Spleen (tissue), 11 donors: Measurements from ENCODE around the gene PSIP1. TPM values are rescaled to one million over a fixed set of nuclear protein-coding genes. Genes with fewer than 3 reads are reported as not detected.

Experiments
- DNase-seq: peaks from one replicate; pipeline ENCODE4 v3.0.0-alpha.2; 2020
- H3K27ac ChIP-seq, 8 donors: fragments of 200-600 bp; sonication (generic) in 7 of 8; 1 replicate in 4 of 8; 2 replicates in 4 of 8; pipeline versions ENCODE4 v1.5.0 to v1.8.0; 2016 to 2021; ENCODE audit warnings: inconsistent platforms in 4 of 8, mild to moderate bottlenecking in 4 of 8, moderate library complexity in 1 of 8
- H3K27me3 ChIP-seq, 7 donors: fragments of 200-600 bp; sonication (generic) in 6 of 7; replicated peaks in 1 of 7; 1 replicate in 4 of 7; 2 replicates in 3 of 7; pipeline versions ENCODE4 v1.5.0 to v1.8.0; 2016 to 2021; ENCODE audit warnings: inconsistent platforms in 3 of 7, mild to moderate bottlenecking in 1 of 7
- H3K36me3 ChIP-seq, 6 donors: fragments of 200-600 bp; sonication (generic) in 5 of 6; 1 replicate in 4 of 6; 2 replicates in 2 of 6; pipeline versions ENCODE4 v1.5.0 to v1.8.0; 2016 to 2021; ENCODE audit warnings: inconsistent platforms in 2 of 6
- H3K4me1 ChIP-seq, 6 donors: fragments of 200-600 bp; sonication (generic) in 5 of 6; 1 replicate in 3 of 6; 2 replicates in 3 of 6; pipeline versions ENCODE4 v1.5.0 to v1.8.0; 2016 to 2021; ENCODE audit warnings: inconsistent platforms in 3 of 6
- H3K4me3 ChIP-seq, 8 donors: fragments of 200-600 bp; sonication (generic) in 7 of 8; 1 replicate in 4 of 8; 2 replicates in 4 of 8; pipeline versions ENCODE4 v1.5.0 to v1.8.0; 2016 to 2021; ENCODE audit warnings: inconsistent platforms in 4 of 8, mild to moderate bottlenecking in 4 of 8, moderate library complexity in 2 of 8
- H3K9me3 ChIP-seq, 8 donors: fragments of 200-600 bp; sonication (generic) in 7 of 8; 1 replicate in 4 of 8; 2 replicates in 4 of 8; pipeline versions ENCODE4 v1.5.0 to v1.8.0; 2016 to 2021; ENCODE audit warnings: inconsistent platforms in 4 of 8
- POLR2AphosphoS5 ChIP-seq, 3 donors: sonication (generic); formaldehyde crosslinking; IDR thresholded peaks; one replicate each; pipeline ENCODE4 v1.5.1; 2017; ENCODE audit warnings: antibody characterized with exemption in 3 of 3
- WGBS, 5 donors: extraction: QIAGEN DNeasy Blood & Tissue Kit in 3 of 5; methylation state at CpG; one replicate each; pipeline versions ENCODE4 v1.1.5 to v1.1.7; 2013 to 2018; 5-methylcytosine and 5-hydroxymethylcytosine counted together
- intact Hi-C: fragments of 100-400 bp; cut with DNase I; formaldehyde crosslinking; loops from one replicate; pipeline ENCODE4 v1.15.0; 2023; ENCODE audit warnings: low total_unique reads
- polyA plus RNA-seq, 3 donors: library from polyadenylated mRNA; stranded (reverse); fragments of 200-250 nt; gene quantifications; one replicate each; pipeline ENCODE4 v1.2.1, GENCODE V29; 2013
- small RNA-seq, 4 donors: library from RNA; depleted of rRNA; stranded (forward); fragments of <200 nt; gene quantifications; one replicate each; pipeline ENCODE3, GENCODE V24; 2016
- total RNA-seq, 7 donors: library from RNA; depleted of rRNA in 3 of 7; stranded (reverse); fragments of >200 nt in 3 of 7; fragmentation: NEBNext Ultra II Directional in 4 of 7; extraction: Animal tissue kit (Norgen Biotek cat#: 25700) in 4 of 7; gene quantifications; one replicate each; pipeline versions ENCODE4 v1.1.0 to v1.2.1, GENCODE V29; 2016 to 2021
- TF ChIP-seq, protein P1 (sequence below), 11 experiments: fragments of 200-600 bp in 7 of 11; fragments of 450-650 bp in 4 of 11; sonication (generic) in 4 of 11; IDR thresholded peaks in 8 of 11; conservative IDR thresholded peaks in 3 of 11; 1 replicate in 7 of 11; 2 replicates in 4 of 11; pipeline versions ENCODE4 v1.4.0 to v1.8.0; 2016 to 2021; ENCODE audit warnings: antibody characterized with exemption in 11 of 11, inconsistent platforms in 4 of 11, mild to moderate bottlenecking in 1 of 11
- donor health status: healthy with polysubstance abuse.
- donor health status: DM: no; HTN: no; CAD: no; lungs with moderate emphysema.
- donor health status: DM: no; HTN: no; CAD: no.
- donor health status: Bipolar disorder and iron deficiency.
- donor health status: healthy.
- donor health status: DM: no; HTN: no; CAD: no.
- donor health status: DM: yes; HTN: yes; CAD: no.

Gene PSIP1
- total and polyA plus RNA-seq, 10 donors = 38.1 to 121 (median 57.4) TPM

DNA sequence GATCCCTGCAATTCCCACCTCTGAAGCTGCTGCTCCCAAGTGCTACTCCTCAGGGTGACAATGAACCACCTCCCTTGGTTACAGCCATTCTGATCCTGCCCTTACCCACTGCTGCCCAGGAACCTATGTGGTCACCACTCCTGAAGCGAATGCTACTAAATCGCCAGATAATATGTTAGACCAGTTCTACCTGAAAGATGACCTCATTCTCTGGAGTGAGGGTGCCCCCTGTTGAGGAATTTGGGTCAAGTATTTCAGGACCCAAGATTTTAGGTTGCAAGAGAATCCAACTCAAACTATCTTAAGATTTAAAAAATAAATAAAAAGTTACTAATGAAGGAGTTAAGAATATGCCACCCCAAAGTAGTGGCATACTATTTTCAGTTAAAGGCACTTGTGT is 93.9 kb downstream of the PSIP1 start:
- 62 to 76% (median 66%) methylated on average over 2 of the region's 2 CpGs for WGBS, 5 donors
- no peaks in the 10 kb centered on the region for H3K36me3 ChIP-seq
- intact Hi-C loops = loop anchor here (10.0 kb wide), 1 partner anchor 202 kb away; no protein-coding TSS in a partner anchor
- H3K9me3 ChIP-seq = no peaks in the 10 kb centered on the region
- H3K27ac ChIP-seq = no peak overlapping the region
- peaks cover 0 to 5% (median under 1%) of the 10 kb centered on the region in 6 donors for H3K4me1 ChIP-seq
- no peak for DNase-seq
- H3K4me3 ChIP-seq = no peak overlapping the region
- no peaks in the 10 kb centered on the region for H3K27me3 ChIP-seq
- TF ChIP-seq POLR2AphosphoS5 (IDR thresholded peaks at IDR 0.05) = no peak
- TF ChIP-seq, protein P1, sequence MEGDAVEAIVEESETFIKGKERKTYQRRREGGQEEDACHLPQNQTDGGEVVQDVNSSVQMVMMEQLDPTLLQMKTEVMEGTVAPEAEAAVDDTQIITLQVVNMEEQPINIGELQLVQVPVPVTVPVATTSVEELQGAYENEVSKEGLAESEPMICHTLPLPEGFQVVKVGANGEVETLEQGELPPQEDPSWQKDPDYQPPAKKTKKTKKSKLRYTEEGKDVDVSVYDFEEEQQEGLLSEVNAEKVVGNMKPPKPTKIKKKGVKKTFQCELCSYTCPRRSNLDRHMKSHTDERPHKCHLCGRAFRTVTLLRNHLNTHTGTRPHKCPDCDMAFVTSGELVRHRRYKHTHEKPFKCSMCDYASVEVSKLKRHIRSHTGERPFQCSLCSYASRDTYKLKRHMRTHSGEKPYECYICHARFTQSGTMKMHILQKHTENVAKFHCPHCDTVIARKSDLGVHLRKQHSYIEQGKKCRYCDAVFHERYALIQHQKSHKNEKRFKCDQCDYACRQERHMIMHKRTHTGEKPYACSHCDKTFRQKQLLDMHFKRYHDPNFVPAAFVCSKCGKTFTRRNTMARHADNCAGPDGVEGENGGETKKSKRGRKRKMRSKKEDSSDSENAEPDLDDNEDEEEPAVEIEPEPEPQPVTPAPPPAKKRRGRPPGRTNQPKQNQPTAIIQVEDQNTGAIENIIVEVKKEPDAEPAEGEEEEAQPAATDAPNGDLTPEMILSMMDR (IDR thresholded peaks at IDR 0.05 in 8 of 11, conservative IDR thresholded peaks at IDR 0.05 in 3 of 11) = peak in 7 of 11 experiments; percentile 20 to 43 (median 33)

Small RNA genes lying within 50 kb of the gene (small RNA-seq; reads per million reads assigned to genes)
- 0 reads per million in 4 donors for gene AL513423.1
- 0 reads per million in 4 donors for gene RN7SL98P
- 0 to 0.14 (median 0) reads per million in 4 donors for gene RNU6-246P
- gene RNU6-319P = 0 reads per million in 4 donors

Other genes starting within 250 kb of the PSIP1 start
- 10 to 100 TPM; 16.8 to 24.1 (median 19.6) TPM for gene TTC39B, start 203.8 kb downstream of the PSIP1 start, total RNA-seq
- 1 to 10 TPM; 4.8 to 5.8 (median 5.1) TPM for gene TTC39B, start 203.8 kb downstream of the PSIP1 start, polyA plus RNA-seq
- 10 to 100 TPM; 27.7 to 45.8 (median 34.4) TPM for gene SNAPC3, start 88.1 kb downstream of the PSIP1 start, total RNA-seq
- 10 to 100 TPM in 2 of 3 donors, 1 to 10 TPM in 1; 6.4 to 13.5 (median 10.2) TPM for gene SNAPC3, start 88.1 kb downstream of the PSIP1 start, polyA plus RNA-seq
- 1 to 10 TPM in 6 of 7 donors, under 1 TPM in 1; 0.91 to 4.0 (median 2.2) TPM for gene CCDC171, start 42.1 kb upstream of the PSIP1 start, total RNA-seq
- gene CCDC171, start 42.1 kb upstream of the PSIP1 start, polyA plus RNA-seq = under 1 TPM; 0.38 to 0.82 (median 0.80) TPM